SIG-M5 treated with dmso at 0.1 percent for 504 hours (cell line): ENCODE data around the gene SYMPK.

ENCODE experiments used
- DNase-seq: peaks from one replicate; lab custom pipeline; 2025; ENCODE audit not compliant: unreplicated experiment; lab: John Stamatoyannopoulos, UW

SYMPK gene

DNA sequence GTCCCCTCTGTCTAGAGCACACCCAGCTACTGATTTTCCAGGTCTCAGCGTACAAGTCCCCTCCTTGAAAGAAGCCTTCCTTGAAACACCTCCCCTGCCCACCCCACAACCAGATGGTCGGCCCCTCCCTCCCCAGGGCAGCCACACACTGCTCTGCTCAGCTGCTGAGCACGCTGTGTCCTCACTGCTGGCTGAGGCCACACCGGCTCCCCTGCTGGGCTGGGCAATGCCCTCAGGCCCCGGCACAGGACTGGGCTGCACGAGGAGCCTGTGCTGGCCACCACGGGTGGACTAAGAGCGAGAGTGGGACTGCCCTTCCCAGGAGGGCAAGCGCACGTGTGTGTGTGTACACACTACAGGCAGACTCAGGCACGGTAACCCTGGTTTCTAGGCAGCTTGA lies 36.0 kb downstream of the SYMPK start:
- DNase-seq = no peak

DNA sequence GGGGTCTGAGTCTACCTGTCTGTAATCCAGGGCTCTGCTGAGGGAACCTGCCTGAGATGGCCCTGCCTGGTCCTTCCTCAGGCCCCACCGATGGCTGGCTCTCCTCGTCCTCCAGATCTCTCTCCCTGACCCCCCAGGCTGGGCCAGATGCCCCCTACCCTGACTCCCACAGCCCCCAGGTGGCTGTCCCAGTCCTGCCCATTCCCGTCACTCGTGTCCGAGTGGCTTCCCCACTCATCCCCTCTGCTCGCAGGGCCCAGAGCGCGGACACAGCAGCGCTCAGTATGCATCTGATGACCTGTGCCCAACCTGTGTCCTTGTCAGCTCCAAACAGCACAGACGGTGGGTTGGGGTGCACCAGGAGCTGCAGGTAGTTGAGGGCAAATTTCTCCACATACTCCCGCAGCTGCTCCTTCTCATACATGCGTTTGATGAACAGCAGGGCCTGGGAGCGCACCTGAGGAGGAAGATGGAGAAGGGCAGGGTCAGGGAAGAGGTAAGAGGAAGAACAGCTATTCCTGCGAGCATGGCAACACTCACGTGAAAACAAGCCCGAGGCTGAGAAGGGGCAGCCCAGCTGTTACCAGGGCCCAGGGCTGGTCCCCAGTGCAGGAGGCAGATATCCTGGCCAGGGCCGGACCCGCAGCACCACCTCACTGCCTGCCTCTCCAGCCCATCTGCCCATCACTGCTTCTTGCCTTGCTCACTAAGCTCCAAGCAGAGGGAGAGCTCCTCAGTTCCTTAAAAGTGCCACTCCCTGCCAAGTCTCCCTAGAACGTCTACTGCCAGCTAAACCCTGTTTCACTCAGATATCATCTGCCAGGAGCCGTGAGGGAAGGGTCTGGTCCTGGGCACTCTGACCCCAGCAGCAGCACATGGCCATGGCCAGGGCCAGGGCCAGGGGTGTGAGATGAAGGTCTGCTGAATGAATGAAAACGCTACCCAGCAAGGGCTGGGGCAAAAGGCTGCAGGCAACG lies 36.7 kb downstream of the SYMPK start:
- no peak for DNase-seq

DNA sequence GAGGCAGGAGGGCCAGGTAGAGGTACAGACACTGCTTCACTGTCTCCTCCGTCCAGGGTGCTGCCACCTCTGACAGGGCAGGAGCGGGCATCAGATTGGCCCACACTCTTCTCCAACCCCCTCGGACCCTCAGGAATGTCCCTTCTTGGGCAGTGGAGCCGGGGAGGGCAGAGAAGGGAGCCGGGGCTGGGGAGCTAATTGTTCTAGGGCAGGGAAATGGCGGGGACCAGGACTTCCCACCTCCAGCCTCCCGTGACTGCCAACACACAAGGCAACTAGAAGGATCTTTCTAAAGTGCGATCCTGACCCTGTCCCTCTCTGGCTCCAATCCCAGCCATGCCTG lies 37.7 kb downstream of the SYMPK start:
- no peak for DNase-seq

DNA sequence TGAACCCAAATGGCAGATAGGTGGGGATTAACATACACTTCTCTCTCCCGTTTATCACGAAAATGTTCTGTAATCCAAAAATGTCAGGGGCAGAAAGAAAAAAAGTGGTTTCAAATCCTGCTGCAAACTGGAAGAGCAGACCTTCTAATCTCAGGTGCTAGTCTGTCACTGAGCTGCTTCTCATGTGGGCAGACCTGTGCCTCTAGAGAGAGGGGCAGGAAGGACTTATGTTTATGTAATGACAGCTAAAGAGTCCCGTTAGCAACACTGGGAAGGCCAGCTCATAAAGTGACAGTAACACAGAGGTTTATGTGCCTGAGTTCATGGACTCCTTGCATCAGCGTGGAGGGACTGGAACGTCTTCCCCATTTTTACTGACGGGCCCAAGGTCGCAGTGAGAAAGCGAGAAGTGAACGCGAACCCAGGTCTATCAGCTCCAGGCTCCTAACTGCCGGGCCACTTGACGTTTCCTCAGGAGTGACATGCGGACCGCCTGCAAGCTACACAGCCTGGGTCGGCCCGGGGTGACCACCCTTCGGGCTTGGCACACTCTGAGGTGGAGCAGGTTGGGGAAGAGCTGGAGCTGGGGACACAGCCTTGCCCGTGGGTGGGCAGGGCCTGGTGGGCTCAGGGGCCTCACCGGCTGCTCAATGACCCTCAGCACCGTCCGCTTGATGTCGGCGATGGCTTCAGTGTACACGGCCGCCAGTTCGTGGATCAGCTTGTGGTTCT lies 38.2 kb downstream of the SYMPK start:
- no peak for DNase-seq

DNA sequence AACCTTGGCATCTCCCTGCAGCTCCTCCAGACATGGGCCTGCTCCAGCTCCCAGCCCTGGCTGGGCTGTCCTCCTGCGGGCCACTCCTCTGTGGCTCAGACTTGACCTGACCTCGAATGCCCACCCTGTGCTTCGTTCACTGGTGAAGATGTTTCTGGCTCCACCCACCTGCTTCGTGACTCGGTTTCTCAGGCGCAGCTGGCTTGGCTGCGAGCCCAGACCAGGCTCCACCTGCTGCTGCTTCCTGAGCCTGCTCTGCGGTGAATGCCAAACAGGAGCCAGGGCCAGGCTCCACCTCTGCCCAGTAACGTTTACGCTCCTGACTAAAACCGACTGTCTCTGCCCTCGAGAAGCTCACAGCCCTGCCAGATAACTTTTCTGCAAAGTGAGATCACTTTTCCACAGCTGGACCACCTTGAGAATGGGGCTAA lies 38.9 kb downstream of the SYMPK start:
- DNase-seq = no peak

DNA sequence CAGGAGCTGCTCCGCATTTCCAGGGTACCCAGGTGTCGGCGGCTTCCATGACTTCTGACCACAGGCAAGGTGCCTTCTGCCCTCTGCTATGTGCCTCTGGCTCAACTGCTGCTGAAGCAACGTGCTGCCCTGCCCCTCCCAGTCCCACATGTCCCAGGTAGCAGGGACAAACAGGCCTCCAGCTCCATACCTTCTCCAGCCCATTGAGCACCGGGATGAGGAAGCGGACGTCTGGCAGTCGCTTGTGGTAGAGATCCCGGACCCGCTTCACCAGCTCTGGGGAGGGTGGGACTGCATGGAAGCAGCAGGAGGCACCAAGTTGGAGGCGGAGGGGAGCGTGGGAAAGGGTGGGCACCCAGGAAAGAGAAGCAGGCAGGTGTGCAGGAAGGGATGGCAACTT lies 39.8 kb downstream of the SYMPK start:
- no peak for DNase-seq

DNA sequence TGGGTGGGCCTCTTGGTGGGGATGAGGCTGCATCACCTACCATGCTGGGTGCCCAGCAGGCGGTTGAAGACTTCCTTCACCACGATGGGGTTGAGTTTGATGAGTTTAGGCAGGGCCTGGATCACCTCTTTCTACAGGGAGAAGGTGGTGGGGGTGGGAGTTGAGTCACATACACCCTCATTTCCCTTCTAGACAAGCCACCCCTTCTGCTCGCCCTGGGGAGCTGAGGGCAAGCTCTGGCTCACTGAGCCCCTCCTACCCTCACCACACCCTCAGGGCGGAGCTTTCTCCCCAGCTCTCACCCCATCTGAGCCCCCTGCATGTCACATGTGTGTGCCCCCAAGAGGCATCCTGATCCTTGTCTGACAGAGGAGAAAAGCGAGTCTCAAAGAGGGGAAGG lies 40.2 kb downstream of the SYMPK start:
- DNase-seq = no peak

DNA sequence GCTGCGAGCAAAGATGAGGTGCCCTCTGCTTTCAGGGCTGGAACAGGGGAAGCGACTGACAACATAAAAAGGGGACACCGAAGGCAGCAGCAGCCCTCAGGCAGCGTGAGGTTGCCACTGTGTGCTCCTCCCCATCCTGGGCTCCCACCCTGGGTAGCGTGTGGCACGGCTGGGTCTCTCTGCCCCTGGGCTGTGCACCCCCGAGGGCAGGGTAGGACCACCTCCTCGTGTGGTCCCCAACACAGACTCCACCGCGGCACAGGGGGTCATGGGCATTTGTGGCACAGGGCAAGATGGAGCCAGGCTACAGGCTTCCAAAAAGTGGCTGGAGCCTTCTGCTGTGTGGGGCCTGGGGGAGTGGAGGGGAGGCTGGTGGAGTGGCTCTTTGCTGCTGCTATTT lies 41.4 kb downstream of the SYMPK start:
- no peak for DNase-seq

DNA sequence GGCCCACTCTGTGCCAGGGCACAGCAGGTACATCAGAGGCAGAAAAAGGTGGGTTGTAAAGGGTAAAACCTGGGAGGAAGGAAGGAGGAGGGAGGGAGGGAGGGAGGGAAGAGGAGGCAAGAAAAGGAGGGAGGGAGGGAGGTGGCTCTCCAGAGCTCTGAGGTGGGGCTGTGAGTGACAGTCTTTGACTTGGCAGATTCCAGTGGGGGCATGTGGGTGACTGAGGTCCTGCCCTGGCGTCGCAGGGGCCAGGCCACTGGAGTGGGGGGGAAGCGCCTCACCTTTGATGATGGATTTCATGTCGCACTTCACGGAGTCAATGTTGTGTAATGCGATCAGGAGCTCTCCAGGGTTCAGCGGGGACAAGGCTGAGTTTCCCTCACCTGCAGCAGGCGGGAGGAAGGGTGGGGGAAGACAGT lies 41.8 kb downstream of the SYMPK start:
- no peak for DNase-seq

DNA sequence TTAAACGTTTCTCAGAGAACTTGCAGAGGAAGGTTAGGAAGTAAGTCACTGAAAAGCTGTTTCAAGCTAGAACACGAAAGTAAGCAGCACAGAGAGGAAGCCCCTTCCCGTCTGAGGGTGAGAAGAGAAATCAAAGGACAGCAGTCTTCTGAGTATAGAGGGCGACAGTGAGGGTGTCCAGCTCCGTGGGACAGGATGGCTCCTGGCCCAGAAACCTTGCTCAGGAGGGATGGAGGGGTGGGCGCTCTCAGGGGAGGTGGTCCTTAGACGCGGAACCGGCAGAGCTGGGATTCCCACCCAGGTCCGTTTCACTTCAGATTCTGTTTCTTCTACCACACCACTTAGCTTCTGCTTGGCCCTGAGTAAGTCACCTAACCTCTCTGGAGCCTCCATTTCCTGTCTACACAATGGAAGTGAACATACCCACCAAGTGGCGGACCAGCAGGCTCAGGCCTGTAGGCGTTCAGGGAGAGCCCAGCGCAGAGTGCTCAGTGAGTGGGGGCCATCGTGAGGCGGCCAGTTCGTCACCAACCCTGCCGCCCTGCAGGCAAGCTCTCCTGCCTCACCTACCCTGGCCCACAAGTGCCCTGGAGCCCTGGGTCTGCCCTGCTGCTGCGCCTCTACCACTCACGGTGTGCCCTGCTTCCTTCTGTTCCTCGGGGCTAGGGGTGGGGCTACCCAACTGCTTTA lies 42.4 kb downstream of the SYMPK start:
- DNase-seq = no peak

DNA sequence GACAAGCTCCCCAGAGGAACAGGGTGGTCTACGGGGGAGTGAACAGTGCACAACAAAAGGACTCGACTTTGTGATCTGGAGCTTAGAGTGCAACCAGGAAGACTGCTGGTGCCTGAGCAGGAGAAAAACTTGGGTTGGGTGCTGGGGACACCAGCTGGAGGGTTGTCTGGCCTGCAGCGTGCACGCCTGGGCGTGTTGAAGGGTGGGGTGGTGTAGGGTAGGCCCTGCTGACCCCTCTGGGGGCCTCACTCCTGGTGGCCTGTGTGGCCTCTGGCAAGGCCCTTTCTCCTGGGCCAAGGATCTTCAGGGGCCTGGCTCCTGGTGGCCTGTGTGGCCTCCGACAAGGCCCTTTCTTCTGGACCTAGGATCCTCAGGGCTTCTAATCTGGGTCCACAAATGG lies 43.2 kb downstream of the SYMPK start:
- DNase-seq = no peak

DNA sequence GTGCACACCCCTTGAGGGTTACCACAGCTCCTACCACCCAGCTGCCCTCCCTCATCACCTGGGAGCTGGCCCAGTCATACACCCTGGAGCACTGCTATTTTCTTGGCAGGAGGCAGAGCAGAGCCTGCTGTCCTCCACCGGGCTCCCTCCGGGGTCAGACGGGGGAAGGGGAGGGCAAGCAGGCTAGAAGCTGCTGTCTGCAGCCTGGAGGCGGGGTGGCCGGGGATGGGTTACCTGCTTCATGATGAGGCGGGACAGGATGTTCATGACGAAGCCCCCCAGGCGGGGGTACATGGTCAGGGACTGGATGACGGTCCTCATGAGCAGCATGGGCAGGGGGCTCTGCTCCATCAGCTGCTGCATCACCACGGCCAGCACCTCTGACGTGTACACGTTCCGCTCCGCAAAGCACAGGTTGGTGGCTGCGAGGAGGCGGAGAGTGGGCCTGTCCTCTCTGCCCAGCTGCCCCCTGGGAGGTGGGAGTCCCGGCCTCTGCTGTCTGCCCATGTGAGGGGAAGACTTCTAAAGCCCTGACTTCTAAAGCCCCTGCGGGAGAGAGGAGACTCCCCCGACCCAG lies 45.1 kb downstream of the SYMPK start:
- no peak for DNase-seq

DNA sequence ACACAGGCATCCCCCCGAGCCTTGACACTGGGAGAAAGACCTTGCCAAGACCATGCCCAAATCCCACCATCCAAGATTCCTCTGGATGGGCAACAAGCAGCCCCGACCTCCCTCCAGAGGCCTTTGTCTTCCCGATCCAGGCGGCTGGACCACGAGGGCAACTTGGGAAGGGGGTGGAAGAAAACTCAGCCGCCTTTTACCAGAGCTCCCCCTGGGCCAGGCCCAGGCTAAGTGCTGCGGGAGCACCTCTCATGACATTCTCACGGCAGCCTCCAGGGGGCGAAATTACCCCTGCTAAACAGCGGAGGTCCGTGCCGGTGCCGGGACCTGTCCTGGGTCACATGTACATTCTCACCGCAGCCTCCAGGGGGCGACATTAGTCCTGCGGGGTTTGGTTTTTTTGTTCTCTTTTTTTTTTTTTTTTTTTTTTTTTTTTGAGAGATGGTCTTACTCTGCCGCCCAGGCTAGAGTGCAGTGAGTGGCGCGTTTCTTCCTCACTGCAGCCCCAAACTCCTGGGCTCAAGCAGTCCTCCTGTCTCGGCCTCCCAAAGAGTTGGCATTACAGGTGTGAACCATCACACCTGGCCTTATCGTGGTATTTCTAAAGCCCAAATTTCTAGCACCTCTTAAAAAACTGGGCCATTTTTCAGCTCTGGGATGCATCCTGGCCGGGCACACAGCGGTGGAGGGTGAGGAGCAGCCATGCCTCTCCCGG lies 45.8 kb downstream of the SYMPK start:
- peak; percentile 91 for DNase-seq

DNA sequence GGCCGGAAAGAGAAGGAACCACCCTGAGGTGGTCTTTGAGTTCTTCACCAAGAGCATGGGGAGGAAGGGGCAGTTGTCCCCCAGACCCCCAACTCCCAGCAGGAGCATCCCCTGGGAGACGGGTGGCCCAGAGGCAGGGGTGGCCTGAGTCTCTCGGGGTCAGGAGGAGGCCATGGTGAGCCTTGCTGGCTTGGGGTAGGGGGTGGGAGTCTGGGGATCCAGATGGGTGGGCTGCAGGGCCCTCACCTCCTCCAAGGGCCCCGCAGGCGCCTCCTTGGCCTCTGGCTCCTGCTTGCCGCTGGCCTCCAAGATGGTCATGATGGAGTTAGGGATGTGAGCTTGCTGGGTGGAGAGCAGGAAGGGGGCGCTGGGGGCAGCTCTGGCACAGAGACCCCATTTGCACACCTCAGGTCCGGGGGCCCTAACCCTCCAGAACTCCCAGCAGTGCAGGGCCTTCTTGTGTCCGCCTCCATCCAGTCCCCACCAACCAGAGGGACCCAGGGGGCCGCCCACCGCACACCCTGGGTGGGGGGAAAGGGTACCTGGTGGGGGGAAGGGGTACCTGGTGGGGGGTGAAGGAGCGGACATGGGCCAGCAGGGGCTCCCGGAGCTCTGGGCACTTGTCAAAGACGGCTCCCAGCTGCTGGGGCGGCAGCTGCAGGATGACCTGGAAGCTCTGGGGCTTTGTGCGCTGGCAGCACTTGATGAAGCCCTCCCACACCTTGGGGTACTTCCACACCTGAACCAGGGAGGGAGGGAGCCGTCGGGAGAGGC lies 46.5 kb downstream of the SYMPK start:
- DNase-seq = no peak

DNA sequence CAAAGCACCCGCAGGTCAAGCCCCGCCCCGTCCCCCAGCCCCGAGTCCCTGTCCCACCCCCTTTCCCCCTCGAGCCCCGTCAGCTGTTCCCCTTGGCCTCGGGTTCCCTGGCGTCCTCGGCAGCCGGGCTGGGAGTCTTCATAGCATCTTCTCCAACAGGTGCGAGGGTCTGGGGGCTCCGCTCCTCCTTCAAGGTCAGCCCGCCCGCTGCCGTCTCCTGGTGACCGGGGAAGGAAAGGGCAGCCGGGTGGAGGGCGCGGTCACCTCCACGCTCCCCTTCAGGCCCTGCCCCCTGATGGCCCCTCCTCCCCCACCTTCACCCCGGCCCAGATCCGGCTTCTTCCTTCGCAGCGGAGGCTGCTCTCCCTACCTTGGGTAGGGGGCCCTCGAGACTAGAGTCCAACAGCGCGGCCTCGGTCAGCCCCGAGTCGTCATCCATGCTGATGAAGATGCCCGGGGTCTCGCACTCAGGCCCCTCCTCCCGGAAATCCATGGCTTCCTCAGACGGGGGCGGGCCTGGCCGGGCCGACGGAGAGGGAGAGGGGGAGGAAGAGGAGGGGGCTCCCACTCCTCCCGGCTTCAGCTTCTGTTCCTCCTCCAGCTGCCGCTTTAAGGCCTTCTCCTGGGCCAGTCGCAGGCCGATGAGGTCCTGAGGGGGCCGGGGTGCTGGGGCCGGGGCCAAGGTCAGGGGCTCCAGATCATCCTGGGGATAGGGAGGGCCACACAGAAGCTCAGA lies 47.3 kb downstream of the SYMPK start:
- DNase-seq = no peak

DNA sequence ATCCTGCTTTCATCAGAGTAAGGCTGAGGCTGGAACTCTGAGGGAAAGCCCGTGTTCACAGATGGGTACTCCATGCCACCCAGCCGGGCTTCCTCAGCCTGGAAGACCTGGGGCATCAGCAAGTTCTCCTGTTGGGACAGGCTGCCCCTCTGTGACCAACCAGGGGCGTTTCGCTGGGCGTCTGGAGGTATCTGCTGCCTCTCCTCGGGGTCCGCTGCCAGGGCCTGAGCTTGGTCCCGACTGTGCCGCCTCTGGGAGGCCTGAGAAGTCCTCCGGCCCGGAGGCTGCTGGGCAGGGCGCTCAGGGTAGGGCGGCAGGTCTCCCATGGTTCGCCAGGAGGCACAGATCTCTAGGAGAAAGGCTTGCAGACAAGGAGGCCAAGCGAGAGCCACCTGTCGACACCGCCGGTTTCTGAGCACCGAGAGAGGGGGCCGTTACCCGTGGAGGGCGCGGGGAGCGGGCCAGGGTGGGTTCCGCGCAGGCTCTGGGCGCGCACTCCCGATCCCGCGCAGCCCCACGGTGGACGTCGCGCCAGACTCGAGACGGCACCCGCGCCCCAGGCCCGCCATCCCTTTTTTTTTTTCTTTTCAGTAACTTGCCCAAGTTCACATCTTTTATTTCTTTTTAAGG lies 48.0 kb downstream of the SYMPK start, which contains the start of gene RSPH6A:
TSS of gene RSPH6A (minus strand) at position 458 of the 630 bp plus-strand sequence. CDS start at position 326, 132 bp downstream.
- DNase-seq = no peak

DNA sequence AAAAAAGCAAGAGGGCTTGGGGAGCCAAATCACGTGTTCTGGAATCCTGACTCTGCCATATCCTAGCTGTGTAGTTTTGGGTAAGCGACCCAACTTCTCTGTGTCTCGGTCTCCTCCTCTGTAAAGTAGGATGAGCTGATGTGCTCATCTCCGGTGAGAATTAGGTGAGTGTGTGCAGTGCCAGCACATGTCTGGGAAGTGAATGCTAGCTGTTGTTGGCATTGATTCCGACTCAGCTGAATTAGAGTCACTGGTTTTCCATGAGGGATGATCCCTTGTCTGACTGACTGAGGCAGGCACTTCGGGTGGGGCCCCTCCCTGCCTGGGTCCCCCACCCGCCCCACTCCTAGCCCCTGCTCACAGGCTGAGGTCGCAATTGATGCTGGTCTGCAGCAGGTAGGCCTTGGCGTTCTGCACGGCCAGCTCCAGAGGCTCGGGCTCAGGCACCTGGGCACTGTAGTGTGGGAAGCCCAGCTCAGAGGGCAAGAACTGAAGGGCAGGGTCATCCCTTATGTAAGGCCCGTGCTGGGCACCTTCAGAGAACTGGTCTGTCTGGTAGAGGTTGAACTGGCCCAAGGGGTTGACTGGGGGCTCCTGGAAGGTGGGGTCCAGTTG lies 48.7 kb downstream of the SYMPK start:
- DNase-seq = no peak

DNA sequence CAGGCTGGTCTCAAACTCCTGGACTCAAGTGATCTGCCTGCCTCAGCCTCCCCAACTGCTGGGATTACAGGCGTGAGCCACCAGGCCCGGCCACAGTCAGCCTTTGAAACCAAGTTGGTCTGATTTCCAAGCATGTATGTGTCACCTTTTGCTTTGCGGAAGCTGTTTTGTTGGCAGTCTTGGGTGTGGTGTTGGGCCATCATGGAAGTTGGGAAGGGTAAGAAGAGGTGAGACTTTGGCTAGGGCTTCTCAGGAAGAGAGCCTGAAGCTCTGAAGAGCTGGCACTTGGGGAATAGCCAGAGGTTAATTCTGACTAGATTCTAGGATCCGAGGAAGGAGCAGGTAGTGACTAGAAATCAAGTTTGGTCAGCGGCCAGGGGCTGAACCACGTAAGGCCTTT lies 50.6 kb downstream of the SYMPK start:
- no peak for DNase-seq
